Fibroblast of villous mesenchyme (primary cell): Measurements from ENCODE around the gene ASCC2. TPM values are rescaled to one million over a fixed set of nuclear protein-coding genes. Genes with fewer than 3 reads are reported as not detected.

Experiments used
- DNase-seq: peaks from one replicate; pipeline ENCODE4 v3.0.0-alpha.2; 2010; ENCODE audit warnings: low read depth
- H3K4me3 ChIP-seq: 2 replicates; pipeline ENCODE4 v1.5.1; 2011; ENCODE audit warnings: low read depth, mild to moderate bottlenecking, low read length
- CTCF ChIP-seq: IDR thresholded peaks from 2 replicates; pipeline ENCODE4 v1.5.1; 2012; ENCODE audit warnings: low read depth, mild to moderate bottlenecking, low read length; ENCODE audit not compliant: insufficient read depth
- total RNA-seq: library from RNA; depleted of rRNA; stranded (reverse); fragments of >200 nt; gene quantifications from 2 replicates; pipeline ENCODE4 v1.2.3, GENCODE V29; 2012

ASCC2 gene
- total RNA-seq, 1 donor: 33.7 TPM

- DNase-seq: peak; percentile 92
- TF ChIP-seq CTCF: no peak
Observed at GRCh38 chr22:29767171-29768051, 70.7 kb downstream of the ASCC2 start, which contains the start of gene UQCR10. TSS of gene UQCR10 (plus strand) at chr22:29767369. CDS start at chr22:29767399, 30 bp downstream.

GRCh38 chr22:29766632-29767170 lies 71.4 kb downstream of the ASCC2 start, which contains the start of gene ZMAT5:
TSS of gene ZMAT5 (minus strand) at chr22:29767007. CDS start at chr22:29748544, 18,463 bp downstream.
- no peak for TF ChIP-seq CTCF

More at GRCh38 chr22:29767171-29768051, 70.7 kb downstream of the ASCC2 start, which contains the start of gene UQCR10:
- peak within 1 kb of the TSS; percentile 100 for H3K4me3 ChIP-seq

GRCh38 chr22:29765905-29766631 lies 72.0 kb downstream of the ASCC2 start:
- no peak for DNase-seq
- H3K4me3 ChIP-seq: peak overlapping the region; percentile 100
- TF ChIP-seq CTCF: no peak

More at GRCh38 chr22:29766632-29767170, 71.4 kb downstream of the ASCC2 start, which contains the start of gene ZMAT5:
- peak; percentile 97 for DNase-seq
- peak within 1 kb of the TSS; percentile 100 for H3K4me3 ChIP-seq

GRCh38 chr22:29762263-29762662 lies 75.8 kb downstream of the ASCC2 start:
- H3K4me3 ChIP-seq: no peak overlapping the region
- TF ChIP-seq CTCF: no peak
- no peak for DNase-seq

- H3K4me3 ChIP-seq: no peak overlapping the region
- DNase-seq: no peak
- no peak for TF ChIP-seq CTCF
Observed at GRCh38 chr22:29758959-29759358, 79.1 kb downstream of the ASCC2 start.

GRCh38 chr22:29758068-29758622 lies 79.9 kb downstream of the ASCC2 start:
- TF ChIP-seq CTCF: no peak
- no peak overlapping the region for H3K4me3 ChIP-seq
- DNase-seq: no peak
